WI38 (cell line): Measurements from ENCODE around the gene FANCD2.
"Not testable (repeated sequence)": the region's sequence is repeated elsewhere in the genome, so short reads cannot be mapped to it uniquely, and the experiment has no call there.

ENCODE experiments used
- H3K4me3 ChIP-seq: 2 replicates; pipeline ENCODE4 v1.5.1; 2011; ENCODE audit warnings: low read depth, mild to moderate bottlenecking, control low read depth, low read length
- CTCF ChIP-seq: IDR thresholded peaks from 2 replicates; pipeline ENCODE4 v1.5.1; 2012; ENCODE audit warnings: low read depth, mild to moderate bottlenecking, control low read depth, low read length

Gene FANCD2

GRCh38 chr3:10008588-10009344 lies 17.5 kb upstream of the FANCD2 start:
- peak overlapping the region; percentile 48 for H3K4me3 ChIP-seq
- TF ChIP-seq CTCF, result no peak

- TF ChIP-seq CTCF, result no peak
- H3K4me3 ChIP-seq, result peak overlapping the region; percentile 66
Observed at GRCh38 chr3:10010421-10010877, 15.8 kb upstream of the FANCD2 start.

GRCh38 chr3:10010878-10011465 lies 15.3 kb upstream of the FANCD2 start:
- no peak for TF ChIP-seq CTCF
- H3K4me3 ChIP-seq, result peak overlapping the region; percentile 66

GRCh38 chr3:10011631-10012030 lies 14.6 kb upstream of the FANCD2 start:
- peak overlapping the region; percentile 35 for H3K4me3 ChIP-seq
- no peak for TF ChIP-seq CTCF

GRCh38 chr3:10012106-10012505 lies 14.1 kb upstream of the FANCD2 start:
- no peak for TF ChIP-seq CTCF
- H3K4me3 ChIP-seq, result no peak overlapping the region

GRCh38 chr3:10015461-10015904 lies 10.8 kb upstream of the FANCD2 start:
- no peak for TF ChIP-seq CTCF
- H3K4me3 ChIP-seq, result peak overlapping the region; percentile 14; the same call in 1 of the 2 replicates

GRCh38 chr3:10017636-10018292 lies 8.5 kb upstream of the FANCD2 start:
- TF ChIP-seq CTCF, result no peak
- no peak overlapping the region for H3K4me3 ChIP-seq

GRCh38 chr3:10018806-10019205 lies 7.4 kb upstream of the FANCD2 start:
- not testable (repeated sequence) for H3K4me3 ChIP-seq
